ENCODE measurements around the gene FBLL1. TPM values are rescaled to one million over a fixed set of nuclear protein-coding genes. Genes with fewer than 3 reads are reported as not detected.

FBLL1 gene
- total RNA-seq, 2 donors from 2014 or later = 0.60 to 1.1 TPM

- no peaks in the 10 kb centered on the region for H3K4me1 Mint-ChIP-seq
- no peaks in the 10 kb centered on the region for H3K9me3 Mint-ChIP-seq
- Histone ChIP-seq H3K9ac (ENCODE audit: extremely low read depth, low read length, poor library complexity, severe bottlenecking) (no peak overlapping the region), H3K36me3 (ENCODE audit: control insufficient read depth, insufficient read depth, low read length) (peaks cover 97% of the 10 kb centered on the region), H3K9me3 (ENCODE audit: control insufficient read depth, low read length) (no peaks in the 10 kb centered on the region), H3K4me1 (ENCODE audit: control insufficient read depth, insufficient read depth, low read length) (no peaks in the 10 kb centered on the region), H3K4me3 (ENCODE audit: low read length) (no peak overlapping the region), H3K27me3 (ENCODE audit: control insufficient read depth, insufficient read depth, low read length, poor library complexity, severe bottlenecking) (no peaks in the 10 kb centered on the region), H3K27ac (ENCODE audit: low read depth, low read length) (no peak overlapping the region)
- no peak overlapping the region for H3K27ac Mint-ChIP-seq
- no peak overlapping the region for H3K4me3 Mint-ChIP-seq
- TF ChIP-seq CTCF (conservative IDR thresholded peaks at IDR 0.05) = no peak
- 86 to 97% methylated on average over 2 of the region's 2 CpGs for WGBS, 2 experiments (ENCODE audit: insufficient coverage in 1 of 2, insufficient read length in 1 of 2)
- H3K27me3 Mint-ChIP-seq (ENCODE audit: insufficient read depth) = no peaks in the 10 kb centered on the region
- no peak for DNase-seq
- peaks cover 63% of the 10 kb centered on the region for H3K36me3 Mint-ChIP-seq (ENCODE audit: low read depth)
These were observed 33.2 kb downstream of the FBLL1 start for GRCh38 chr5:168562279-168562678.

- peak overlapping the region; percentile 41 for H3K27ac Mint-ChIP-seq
These were observed 34.9 kb downstream of the FBLL1 start for GRCh38 chr5:168563959-168564358.

GRCh38 chr5:168568738-168569137 lies 39.6 kb downstream of the FBLL1 start:
- Histone ChIP-seq H3K27ac (ENCODE audit: low read depth, low read length) (no peak overlapping the region), H3K27me3 (ENCODE audit: control insufficient read depth, insufficient read depth, low read length, poor library complexity, severe bottlenecking) (no peaks in the 10 kb centered on the region), H3K36me3 (ENCODE audit: control insufficient read depth, insufficient read depth, low read length) (peaks cover 64% of the 10 kb centered on the region), H3K4me3 (ENCODE audit: low read length) (no peak overlapping the region), H3K9me3 (ENCODE audit: control insufficient read depth, low read length) (no peaks in the 10 kb centered on the region), H3K9ac (ENCODE audit: extremely low read depth, low read length, poor library complexity, severe bottlenecking) (no peak overlapping the region), H3K4me1 (ENCODE audit: control insufficient read depth, insufficient read depth, low read length) (no peaks in the 10 kb centered on the region)
- Mint-ChIP-seq H3K36me3 (ENCODE audit: low read depth) (peaks cover 54% of the 10 kb centered on the region), H3K9me3 (no peaks in the 10 kb centered on the region), H3K4me3 (no peak overlapping the region), H3K27me3 (ENCODE audit: insufficient read depth) (no peaks in the 10 kb centered on the region), H3K4me1 (peaks cover 8% of the 10 kb centered on the region), H3K27ac (no peak overlapping the region)
- TF ChIP-seq CTCF (conservative IDR thresholded peaks at IDR 0.05) = no peak
- 94 to 98% methylated on average over 5 of the region's 6 CpGs for WGBS, 2 experiments (ENCODE audit: insufficient coverage in 1 of 2, insufficient read length in 1 of 2)
- no peak for DNase-seq

More at GRCh38 chr5:168563959-168564358, 34.9 kb downstream of the FBLL1 start:
- H3K9me3 Mint-ChIP-seq = no peaks in the 10 kb centered on the region
- H3K36me3 Mint-ChIP-seq (ENCODE audit: low read depth) = peaks cover 61% of the 10 kb centered on the region
- TF ChIP-seq CTCF (conservative IDR thresholded peaks at IDR 0.05) = no peak
- H3K4me1 Mint-ChIP-seq = no peaks in the 10 kb centered on the region
- Histone ChIP-seq H3K4me3 (ENCODE audit: low read length) (no peak overlapping the region), H3K36me3 (ENCODE audit: control insufficient read depth, insufficient read depth, low read length) (peaks cover 95% of the 10 kb centered on the region), H3K9me3 (ENCODE audit: control insufficient read depth, low read length) (no peaks in the 10 kb centered on the region), H3K27me3 (ENCODE audit: control insufficient read depth, insufficient read depth, low read length, poor library complexity, severe bottlenecking) (no peaks in the 10 kb centered on the region), H3K9ac (ENCODE audit: extremely low read depth, low read length, poor library complexity, severe bottlenecking) (no peak overlapping the region), H3K27ac (ENCODE audit: low read depth, low read length) (no peak overlapping the region), H3K4me1 (ENCODE audit: control insufficient read depth, insufficient read depth, low read length) (no peaks in the 10 kb centered on the region)
- 90% methylated on average over 1 of the region's 1 CpG; no CpG with 5 or more reads in 1 of the 2 experiments for WGBS, 2 experiments (ENCODE audit: insufficient coverage in 1 of 2, insufficient read length in 1 of 2)
- DNase-seq = no peak
- no peak overlapping the region for H3K4me3 Mint-ChIP-seq
- no peaks in the 10 kb centered on the region for H3K27me3 Mint-ChIP-seq (ENCODE audit: insufficient read depth)
